DMS114 treated with DMSO at 0.1 percent for 48 hours (cell line): ENCODE results near the gene SRPRB.

Source experiments
- DNase-seq: peaks from one replicate; lab custom pipeline; 2025; ENCODE audit not compliant: unreplicated experiment; lab: John Stamatoyannopoulos, UW

Gene SRPRB

GRCh38 chr3:133805702-133806475 is at the start of gene SRPRB:
TSS of gene SRPRB (plus strand) at chr3:133805815. CDS start at chr3:133805849, 34 bp downstream.
- DNase-seq, result peak; percentile 90

GRCh38 chr3:133756716-133757694 is 48.6 kb upstream of the SRPRB start:
- DNase-seq, result no peak

GRCh38 chr3:133757701-133758567 is 47.7 kb upstream of the SRPRB start:
- DNase-seq, result no peak

GRCh38 chr3:133758568-133758928 is 47.1 kb upstream of the SRPRB start:
- no peak for DNase-seq

GRCh38 chr3:133758964-133759739 is 46.5 kb upstream of the SRPRB start:
- DNase-seq, result no peak

GRCh38 chr3:133759740-133760305 is 45.8 kb upstream of the SRPRB start:
- no peak for DNase-seq

GRCh38 chr3:133760916-133761315 is 44.7 kb upstream of the SRPRB start:
- no peak for DNase-seq

- DNase-seq, result no peak
Measured at GRCh38 chr3:133761605-133762484, 43.8 kb upstream of the SRPRB start.

GRCh38 chr3:133762539-133762938 is 43.1 kb upstream of the SRPRB start:
- DNase-seq, result no peak

- DNase-seq, result no peak
Measured at GRCh38 chr3:133763797-133764683, 41.6 kb upstream of the SRPRB start.

GRCh38 chr3:133765256-133765655 is 40.4 kb upstream of the SRPRB start:
- no peak for DNase-seq

- DNase-seq, result no peak
Measured at GRCh38 chr3:133767607-133768006, 38.0 kb upstream of the SRPRB start.

- no peak for DNase-seq
Measured at GRCh38 chr3:133769536-133769935, 36.1 kb upstream of the SRPRB start.

- no peak for DNase-seq
Measured at GRCh38 chr3:133773732-133774131, 31.9 kb upstream of the SRPRB start.

GRCh38 chr3:133775309-133775708 is 30.3 kb upstream of the SRPRB start:
- no peak for DNase-seq

- DNase-seq, result no peak
Measured at GRCh38 chr3:133775835-133776234, 29.8 kb upstream of the SRPRB start.

- no peak for DNase-seq
Measured at GRCh38 chr3:133776794-133777438, 28.7 kb upstream of the SRPRB start.
